Keratinocyte (primary cell): Measurements from ENCODE around the gene FGFR3. TPM values are rescaled to one million over a fixed set of nuclear protein-coding genes. Genes with fewer than 3 reads are reported as not detected.

Experiments
- DNase-seq: peaks from one replicate; pipeline ENCODE4 v3.0.0-alpha.2; 2011; ENCODE audit warnings: low read depth, missing footprints, low spot score
- FAIRE-seq: peaks from 2 replicates; lab custom pipeline; 2011; peaks lifted over from hg19 to GRCh38; lab: Jason Lieb, UNC
- H2AFZ ChIP-seq: 2 replicates; pipeline ENCODE4 v1.6.0; 2012; ENCODE audit warnings: low read length, control low read depth, inconsistent platforms; ENCODE audit not compliant: control insufficient read depth
- H3K27ac ChIP-seq: 2 replicates; pipeline ENCODE4 v1.5.1; 2011; ENCODE audit warnings: low read length; ENCODE audit not compliant: control insufficient read depth, insufficient read depth
- H3K27me3 ChIP-seq: 3 replicates; pipeline ENCODE4 v1.6.0; 2011; ENCODE audit warnings: low read length; ENCODE audit not compliant: control insufficient read depth, insufficient read depth; ENCODE audit errors: extremely low read depth
- H3K36me3 ChIP-seq, 2 experiments: 2 replicates in 1 of 2; 3 replicates in 1 of 2; pipeline ENCODE4 v1.5.1; 2011; ENCODE audit warnings: low read length in 2 of 2, mild to moderate bottlenecking in 1 of 2; ENCODE audit not compliant: control insufficient read depth in 2 of 2, insufficient read depth in 2 of 2; ENCODE audit errors: extremely low read depth in 1 of 2
- H3K4me1 ChIP-seq: 3 replicates; pipeline ENCODE4 v1.5.1; 2011; ENCODE audit warnings: low read length; ENCODE audit not compliant: control insufficient read depth, insufficient read depth; ENCODE audit errors: extremely low read depth
- H3K4me2 ChIP-seq: 3 replicates; pipeline ENCODE4 v1.6.0; 2011; ENCODE audit warnings: low read depth, low read length; ENCODE audit not compliant: control insufficient read depth, insufficient read depth; ENCODE audit errors: extremely low read depth
- H3K4me3 ChIP-seq, 3 experiments: fragments of 200-600 bp in 1 of 3; sonication (generic) in 1 of 3; 2 replicates in 2 of 3; 3 replicates in 1 of 3; pipeline ENCODE4 v1.5.1; 2011 to 2016; ENCODE audit warnings: low read length in 3 of 3, mild to moderate bottlenecking in 3 of 3, control low read depth in 2 of 3, inconsistent platforms in 1 of 3, low read depth in 1 of 3, mixed read lengths in 1 of 3, mixed run types in 1 of 3, moderate library complexity in 1 of 3; ENCODE audit not compliant: control insufficient read depth in 2 of 3, insufficient read depth in 2 of 3; ENCODE audit errors: extremely low read depth in 1 of 3
- H3K79me2 ChIP-seq: 2 replicates; pipeline ENCODE4 v1.6.0; 2012; ENCODE audit warnings: low read length; ENCODE audit not compliant: control insufficient read depth, insufficient read depth
- H3K9ac ChIP-seq: 3 replicates; pipeline ENCODE4 v1.6.0; 2011; ENCODE audit warnings: low read length; ENCODE audit not compliant: control insufficient read depth, insufficient read depth; ENCODE audit errors: extremely low read depth
- H3K9me1 ChIP-seq: 3 replicates; pipeline ENCODE4 v1.6.0; 2011; ENCODE audit warnings: low read length; ENCODE audit not compliant: control insufficient read depth, insufficient read depth; ENCODE audit errors: extremely low read depth
- H3K9me3 ChIP-seq: 2 replicates; pipeline ENCODE4 v1.5.1; 2012; ENCODE audit warnings: low read depth, low read length; ENCODE audit not compliant: control insufficient read depth
- H4K20me1 ChIP-seq: 3 replicates; pipeline ENCODE4 v1.6.0; 2011; ENCODE audit warnings: low read length; ENCODE audit not compliant: control insufficient read depth, insufficient read depth; ENCODE audit errors: extremely low read depth
- CTCF ChIP-seq, 3 experiments: IDR thresholded peaks in 1 of 3; conservative IDR thresholded peaks in 1 of 3; optimal IDR thresholded peaks in 1 of 3; 2 replicates in 2 of 3; 3 replicates in 1 of 3; pipeline versions ENCODE3 to v1.5.1; 2011; ENCODE audit warnings: low read length in 3 of 3, mild to moderate bottlenecking in 3 of 3, moderate library complexity in 2 of 3, control low read depth in 1 of 3, inconsistent platforms in 1 of 3; ENCODE audit not compliant: insufficient read depth in 2 of 3; ENCODE audit errors: extremely low read depth in 1 of 3
- EZH2 ChIP-seq: IDR thresholded peaks from one replicate; pipeline ENCODE4 v1.6.1; 2012; ENCODE audit warnings: inconsistent platforms, mild to moderate bottlenecking, low read length, moderate library complexity
- dilution Hi-C: fragments of 300-500 bp; cut with MboI; formaldehyde crosslinking; loops from one replicate; pipeline ENCODE4 v1.7.0; 2020; ENCODE audit warnings: low sequenced_read_pairs; ENCODE audit not compliant: extremely low pct_ligation_motif_present
- polyA plus RNA-seq, 5 experiments: library from polyadenylated mRNA; depleted of rRNA in 3 of 5; stranded (reverse) in 3 of 5; stranded (forward) in 1 of 5; unstranded in 1 of 5; fragments of >200 nt; gene quantifications; 1 replicate in 1 of 5; 2 replicates in 3 of 5; 3 replicates in 1 of 5; pipeline versions ENCODE4 v1.2.1 to v1.2.3, GENCODE V29; 2011 to 2012; ENCODE audit warnings: missing spikeins in 2 of 5, low read depth in 1 of 5, low replicate concordance in 1 of 5

FGFR3 gene
- polyA plus RNA-seq, 1 donor (not counting 4 experiments of a cell fraction or from before 2014, with no cell fraction given), result 45.2 TPM

- Histone ChIP-seq H3K27ac (no peak overlapping the region), H3K4me2 (no peak overlapping the region), H3K4me1 (peaks cover 20% of the 10 kb centered on the region), H3K9ac (no peak overlapping the region), H3K4me3 (no peak overlapping the region), H3K36me3 (peaks cover 4 to 23% of the 10 kb centered on the region in 2 experiments), H4K20me1 (peaks cover 6% of the 10 kb centered on the region), H3K27me3 (no peaks in the 10 kb centered on the region), H2AFZ (no peak overlapping the region), H3K79me2 (peaks cover 79% of the 10 kb centered on the region), H3K9me3 (no peaks in the 10 kb centered on the region), H3K9me1 (peaks cover 11% of the 10 kb centered on the region)
- peak in 1 of 3 experiments; percentile 15 for TF ChIP-seq CTCF (optimal IDR thresholded peaks at IDR 0.05 in 1 of 3, IDR thresholded peaks at IDR 0.05 in 1 of 3, conservative IDR thresholded peaks at IDR 0.05 in 1 of 3; ENCODE audit: extremely low read depth in 1 of 3, insufficient read depth in 2 of 3, low read length in 3 of 3)
- TF ChIP-seq EZH2, result no peak
- no peak for DNase-seq
- no peak for FAIRE-seq
- dilution Hi-C loops, result no loop called here
Observed at GRCh38 chr4:1851160-1851559, 58.1 kb downstream of the FGFR3 start.

DNA sequence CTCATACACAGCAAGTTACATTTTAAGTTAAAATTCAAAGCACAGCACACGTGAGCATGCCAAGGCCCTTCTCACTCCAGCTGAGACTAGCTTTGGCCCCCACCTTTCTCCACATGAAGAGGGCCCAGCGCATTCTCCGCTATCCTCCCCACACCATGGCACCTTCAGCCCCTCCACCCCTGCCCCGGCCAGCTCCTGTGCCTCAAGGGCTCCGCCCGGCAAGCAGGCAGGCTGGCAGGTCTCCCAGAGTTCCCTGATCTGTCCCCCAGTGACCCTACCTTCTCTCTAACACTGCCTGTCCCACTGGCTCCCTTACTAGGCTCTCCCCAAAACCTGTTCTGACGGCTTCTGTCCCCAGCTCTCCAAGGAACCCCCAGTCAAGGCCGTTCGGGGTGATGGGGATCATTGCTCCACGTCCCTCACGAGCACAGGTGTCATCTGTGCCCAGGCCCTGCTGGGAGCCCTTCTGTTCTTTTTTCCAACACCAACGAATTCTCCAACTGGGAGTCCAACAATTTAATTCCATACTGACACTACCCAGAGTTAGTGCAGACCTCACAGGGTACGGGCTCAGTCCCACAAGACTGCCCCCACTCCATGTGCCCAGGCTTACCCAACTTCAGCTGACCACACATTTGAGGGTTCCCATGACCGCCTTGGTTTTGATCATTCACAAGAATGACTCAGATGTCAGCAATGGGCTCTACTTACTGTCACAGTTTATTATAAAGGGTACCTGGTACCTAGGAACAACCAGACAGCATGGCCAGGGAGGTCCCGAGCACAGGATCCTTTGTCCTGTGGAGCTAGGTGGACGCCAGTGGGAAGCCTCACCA is 58.7 kb downstream of the FGFR3 start:
- FAIRE-seq (no peak), DNase-seq (no peak)
- no peak overlapping the region for H3K27ac ChIP-seq
- no peaks in the 10 kb centered on the region for H3K27me3 ChIP-seq
- peaks cover 11% of the 10 kb centered on the region for H3K9me1 ChIP-seq
- H3K4me3 ChIP-seq, result no peak overlapping the region
- H2AFZ ChIP-seq, result no peak overlapping the region
- peaks cover 4 to 20% of the 10 kb centered on the region in 2 experiments for H3K36me3 ChIP-seq
- peaks cover 6% of the 10 kb centered on the region for H4K20me1 ChIP-seq
- no peak overlapping the region for H3K9ac ChIP-seq
- TF ChIP-seq CTCF (optimal IDR thresholded peaks at IDR 0.05 in 1 of 3, IDR thresholded peaks at IDR 0.05 in 1 of 3, conservative IDR thresholded peaks at IDR 0.05 in 1 of 3; ENCODE audit: extremely low read depth in 1 of 3, insufficient read depth in 2 of 3, low read length in 3 of 3), result no peak
- no peak for TF ChIP-seq EZH2
- dilution Hi-C loops, result no loop called here
- peaks cover 80% of the 10 kb centered on the region for H3K79me2 ChIP-seq
- no peaks in the 10 kb centered on the region for H3K9me3 ChIP-seq
- H3K4me2 ChIP-seq, result no peak overlapping the region
- peaks cover 20% of the 10 kb centered on the region for H3K4me1 ChIP-seq
